ENCODE results near the gene MEF2A. TPM values are rescaled to one million over a fixed set of nuclear protein-coding genes. Genes with fewer than 3 reads are reported as not detected.
A peak's percentile ranks its signal among the peaks of the same experiment; 100 is the strongest.

Gene MEF2A
- total and polyA plus RNA-seq, 12 donors, result 31.2 to 194 (median 167) TPM

GRCh38 chr15:99703603-99704443 is 138.0 kb downstream of the MEF2A start:
- WGBS, 2 donors, result 8 to 12% methylated on average over 7 of the region's 7 CpGs
- peaks cover 5 to 70% (median 50%) of the 10 kb centered on the region in 9 donors for H3K4me1 ChIP-seq

GRCh38 chr15:99704444-99704838 is 138.7 kb downstream of the MEF2A start:
- Histone ChIP-seq H3K36me3 (peaks cover 0 to 16% (median 0%) of the 10 kb centered on the region in 9 donors), H3K9me3 (no peaks in the 10 kb centered on the region), H3K27ac (peak overlapping the region; percentile 59 to 92 (median 83)), H3K4me1 (peaks cover 11 to 76% (median 55%) of the 10 kb centered on the region in 9 donors), H3K4me3 (peak overlapping the region in 2 of 10 donors; percentile 3 to 13), H3K27me3 (no peaks in the 10 kb centered on the region)
- DNase-seq, result peak in 1 of 2 donors; percentile 78
- peak; percentile 52 to 88 (median 80) for ATAC-seq
- intact Hi-C loops (cut with DNase I), result loop anchor here in 8 of 10 donors (2.0 to 10.0 kb wide), 10 partner anchors 122 to 418 kb away; partner anchors contain the start of gene MEF2A (in 5 of the 8)
- 32% methylated on average over 3 of the region's 3 CpGs for WGBS, 2 donors
- TF ChIP-seq CTCF (IDR thresholded peaks at IDR 0.05), result peak; percentile 44 to 87 (median 79)

More at GRCh38 chr15:99703603-99704443, 138.0 kb downstream of the MEF2A start:
- TF ChIP-seq CTCF (IDR thresholded peaks at IDR 0.05), result peak; percentile 51 to 78 (median 63)
- peak overlapping the region in 4 of 10 donors; percentile 0 to 20 (median 8) for H3K4me3 ChIP-seq
- intact Hi-C loops (cut with DNase I), result loop anchor here in 8 of 10 donors (2.0 to 10.0 kb wide), 10 partner anchors 122 to 417 kb away; partner anchors contain the start of gene MEF2A (in 5 of the 8)
- peaks cover 0 to 16% (median 0%) of the 10 kb centered on the region in 9 donors for H3K36me3 ChIP-seq
- no peaks in the 10 kb centered on the region for H3K9me3 ChIP-seq
- H3K27ac ChIP-seq, result peak overlapping the region; percentile 59 to 92 (median 83)
- H3K27me3 ChIP-seq, result no peaks in the 10 kb centered on the region
- DNase-seq, result peak in 1 of 2 donors; percentile 52
- peak; percentile 42 to 85 (median 70) for ATAC-seq

- 77 to 80% methylated on average over 10 of the region's 10 CpGs for WGBS, 2 donors
These were observed 140.9 kb downstream of the MEF2A start for GRCh38 chr15:99706557-99707303.

More at GRCh38 chr15:99706557-99707303, 140.9 kb downstream of the MEF2A start:
- Histone ChIP-seq H3K4me3 (no peak overlapping the region), H3K9me3 (no peaks in the 10 kb centered on the region), H3K4me1 (peaks cover 12 to 87% (median 66%) of the 10 kb centered on the region in 9 donors), H3K36me3 (peaks cover 0 to 38% (median 15%) of the 10 kb centered on the region in 9 donors), H3K27ac (peak overlapping the region in 8 of 10 donors; percentile 67 to 87 (median 70)), H3K27me3 (no peaks in the 10 kb centered on the region)
- intact Hi-C loops (cut with DNase I), result loop anchor here in 9 of 10 donors (2.0 to 10.0 kb wide), 10 partner anchors 139 to 424 kb away; partner anchors contain the start of gene MEF2A (in 3 of the 9)
- ATAC-seq (no peak), DNase-seq (no peak)
- TF ChIP-seq CTCF (IDR thresholded peaks at IDR 0.05), result no peak
